ENCODE measurements around the gene PAWR.
"Not testable (repeated sequence)": the region's sequence is repeated elsewhere in the genome, so short reads cannot be mapped to it uniquely, and the experiment has no call there.

Gene PAWR

DNA sequence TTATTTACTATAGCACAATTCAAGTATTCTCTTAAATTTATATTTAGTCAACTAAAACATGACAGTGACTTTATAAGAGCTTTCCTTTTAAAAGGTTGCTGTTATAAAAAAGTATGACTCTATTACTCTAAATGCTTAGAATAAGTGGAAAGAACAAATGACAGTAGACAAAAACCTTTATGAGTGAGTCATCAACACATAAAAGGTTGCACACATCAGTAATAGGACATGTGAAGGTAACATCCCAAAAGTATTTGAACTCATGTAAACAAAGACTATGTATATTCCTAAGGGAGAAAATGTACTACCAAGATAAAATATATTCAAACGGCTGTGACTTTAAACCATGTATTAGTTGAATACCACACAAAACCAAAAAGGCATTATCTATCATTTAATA, 98.8 kb downstream of the PAWR start:
- no peak for DNase-seq (ENCODE audit: low read depth)

DNA sequence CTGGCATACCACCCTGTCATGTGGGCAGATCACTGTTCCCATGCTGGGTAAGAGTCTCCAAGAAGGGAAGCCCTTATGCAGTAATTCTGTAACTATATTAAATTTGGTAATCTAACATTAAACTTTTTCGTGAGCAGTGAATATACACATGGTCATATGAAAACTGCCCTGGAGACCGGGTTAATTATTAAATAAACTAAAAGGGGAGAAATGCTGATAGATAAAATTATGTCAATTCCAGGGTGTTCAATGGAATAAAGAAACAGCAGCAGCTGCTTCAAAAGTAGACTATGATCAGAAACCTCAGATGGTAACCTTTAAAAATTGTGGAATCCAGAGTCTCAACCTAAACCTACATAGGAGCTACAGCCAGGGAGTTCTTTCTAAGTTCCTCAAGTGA, 100.0 kb downstream of the PAWR start:
- DNase-seq (ENCODE audit: low read depth): no peak

DNA sequence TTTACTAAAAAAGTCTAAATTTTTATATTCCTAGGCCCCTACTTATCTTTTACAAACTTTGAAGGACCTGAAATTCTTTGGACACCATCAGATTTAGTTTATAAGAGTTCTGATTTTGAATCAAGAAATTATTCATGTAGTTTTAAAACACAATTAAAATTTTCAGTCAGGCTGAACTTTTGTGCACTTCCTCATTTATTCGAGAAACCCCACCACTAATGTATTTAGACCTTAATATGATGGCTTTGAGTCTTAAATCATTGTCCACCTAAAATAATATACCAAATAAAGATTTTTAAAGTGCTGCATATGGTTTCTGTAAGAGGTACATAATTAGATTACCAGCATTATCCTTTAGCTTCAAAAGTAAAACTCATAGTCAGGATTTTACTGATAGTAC, 103.4 kb downstream of the PAWR start:
- no peak for DNase-seq (ENCODE audit: low read depth)

DNA sequence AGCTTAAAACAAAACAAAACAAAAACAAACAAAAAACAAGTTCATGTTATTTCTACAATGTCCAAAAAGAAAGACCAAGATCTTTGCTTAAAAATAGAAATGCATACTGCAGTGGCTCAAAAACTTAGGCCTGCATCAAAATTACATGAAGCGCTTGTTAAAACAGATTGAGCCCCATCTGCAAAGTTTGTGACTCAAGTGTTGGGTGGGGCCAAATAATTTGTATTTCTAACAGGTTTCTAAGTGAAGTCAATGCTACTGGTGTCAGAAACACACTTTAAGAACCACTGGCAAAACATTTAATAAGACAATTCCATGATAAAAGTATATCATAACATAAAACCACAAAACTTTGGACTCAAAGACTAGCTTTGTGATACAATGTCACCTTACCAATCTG, 105.6 kb downstream of the PAWR start:
- no peak for DNase-seq (ENCODE audit: low read depth)

DNA sequence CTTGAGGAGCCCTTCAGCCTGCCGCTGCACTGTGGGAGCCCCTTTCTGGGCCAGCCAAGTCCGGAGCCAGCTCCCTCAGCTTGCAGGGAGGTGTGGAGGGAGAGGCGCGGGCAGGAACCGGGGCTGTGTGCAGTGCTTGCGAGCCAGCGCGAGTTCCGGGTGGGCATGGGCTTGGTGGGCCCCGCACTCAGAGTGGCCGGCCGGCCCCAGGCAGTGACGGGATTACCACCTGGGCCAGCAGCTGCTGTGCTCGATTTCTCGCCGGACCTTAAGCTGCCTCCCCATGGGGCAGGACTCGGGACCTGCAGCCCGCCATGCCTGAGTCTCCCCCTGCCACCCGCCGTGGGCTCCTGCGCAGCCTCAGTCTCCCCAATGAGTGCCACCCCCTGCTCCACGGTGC, 116.9 kb downstream of the PAWR start:
- no peak for DNase-seq (ENCODE audit: low read depth)

DNA sequence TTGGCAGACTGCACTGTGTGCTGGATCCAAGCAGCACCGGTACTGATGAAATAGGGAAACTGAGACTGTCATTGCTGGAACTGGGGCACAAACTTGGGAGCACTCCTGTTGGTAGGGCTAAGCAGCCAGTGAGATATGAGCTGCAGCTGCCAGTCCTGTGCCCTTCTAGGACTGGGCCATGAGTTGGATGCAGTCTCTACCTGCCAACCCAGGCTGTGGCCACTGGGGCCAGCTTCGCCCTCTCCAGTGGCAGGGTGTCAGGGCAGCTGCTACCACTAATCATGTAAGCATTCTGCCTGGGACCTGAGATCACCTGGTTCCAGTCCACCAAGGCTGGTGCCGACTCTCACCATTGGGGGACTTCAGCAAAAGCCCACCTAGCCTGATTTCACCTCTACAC, 121.1 kb downstream of the PAWR start:
- no peak for DNase-seq (ENCODE audit: low read depth)

DNA sequence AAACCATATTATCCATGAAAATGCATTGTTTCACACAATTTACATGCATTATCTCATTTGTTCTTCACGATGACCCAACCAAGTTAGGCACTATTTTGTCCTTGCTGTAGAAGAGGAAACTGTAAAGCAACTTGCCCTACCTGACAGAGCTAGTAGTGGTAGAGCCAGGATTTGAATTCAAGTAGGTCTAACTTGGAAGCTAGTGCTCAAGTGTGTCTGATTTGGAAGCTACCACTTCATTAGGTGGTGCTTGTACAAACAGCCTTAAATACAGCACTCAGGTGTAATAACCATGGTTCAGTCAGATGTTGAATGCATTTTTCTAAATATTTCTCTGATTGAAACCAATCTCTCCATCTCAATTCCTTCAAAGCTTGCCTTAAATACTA, 123.6 kb downstream of the PAWR start:
- no peak for DNase-seq (ENCODE audit: low read depth)

DNA sequence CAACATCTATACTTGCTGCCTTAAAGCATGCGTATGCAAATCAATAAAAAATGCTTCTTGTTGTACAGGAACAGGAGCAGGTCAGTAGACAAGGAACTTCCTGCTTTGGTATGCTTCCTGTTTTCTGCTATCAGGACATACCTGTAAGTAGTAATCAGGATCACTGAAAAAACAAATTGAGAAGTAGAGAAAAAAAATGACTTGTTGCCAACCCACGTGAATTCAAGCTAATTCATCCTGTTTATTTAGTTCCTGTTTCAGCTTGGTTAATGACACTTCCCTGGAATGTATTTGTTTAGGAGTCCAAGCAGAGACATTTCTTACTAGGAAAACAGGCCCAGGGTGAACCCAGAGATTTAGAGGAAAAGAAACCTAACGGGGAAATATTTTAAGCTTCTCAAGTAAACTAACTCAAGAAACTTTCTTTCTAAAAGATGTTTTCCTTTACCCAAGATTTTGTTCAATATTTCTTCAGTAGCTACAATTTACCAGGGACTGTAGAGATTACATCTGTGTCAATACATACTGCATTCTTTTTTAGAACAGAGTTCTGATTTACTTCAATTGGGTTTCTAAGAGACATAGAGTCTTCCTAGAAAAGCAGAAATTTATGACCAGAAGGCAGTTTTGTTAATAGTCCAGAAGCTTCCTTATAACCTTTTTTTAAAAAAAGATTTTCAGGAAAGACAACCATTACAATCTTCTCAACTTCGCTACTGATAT, 124.2 kb downstream of the PAWR start:
- peak; percentile 53 for DNase-seq (ENCODE audit: low read depth)

DNA sequence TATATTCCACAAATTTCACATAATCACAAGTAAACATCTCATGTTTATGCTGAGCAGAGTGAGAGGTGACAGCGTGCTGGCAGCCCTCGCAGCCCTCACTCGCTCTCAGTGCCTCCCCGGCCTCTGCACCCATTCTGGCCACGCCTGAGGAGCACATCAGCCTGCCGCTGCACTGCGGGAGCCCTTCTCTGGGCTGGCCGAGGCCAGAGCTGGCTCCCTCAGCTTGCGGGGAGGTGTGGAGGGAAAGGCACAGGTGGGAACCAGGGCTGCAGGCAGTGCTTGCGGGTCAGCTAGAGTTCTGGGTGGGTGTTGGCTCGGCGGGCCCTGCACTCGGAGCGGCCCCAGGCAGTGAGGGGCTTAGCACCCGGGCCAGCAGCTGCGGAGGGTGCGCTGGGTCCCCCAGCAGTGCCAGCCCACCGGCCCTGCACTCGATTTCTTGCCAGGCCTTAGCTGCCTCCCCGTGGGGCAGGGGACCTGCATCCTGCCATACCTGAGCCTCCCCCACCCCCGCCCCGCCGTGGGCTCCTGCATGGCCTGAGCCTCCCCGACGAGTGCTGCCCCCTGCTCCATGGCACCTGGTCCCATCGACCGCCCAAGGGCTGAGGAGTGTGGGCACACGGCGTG, 125.9 kb downstream of the PAWR start:
- not testable (repeated sequence) for DNase-seq (ENCODE audit: low read depth)

DNA sequence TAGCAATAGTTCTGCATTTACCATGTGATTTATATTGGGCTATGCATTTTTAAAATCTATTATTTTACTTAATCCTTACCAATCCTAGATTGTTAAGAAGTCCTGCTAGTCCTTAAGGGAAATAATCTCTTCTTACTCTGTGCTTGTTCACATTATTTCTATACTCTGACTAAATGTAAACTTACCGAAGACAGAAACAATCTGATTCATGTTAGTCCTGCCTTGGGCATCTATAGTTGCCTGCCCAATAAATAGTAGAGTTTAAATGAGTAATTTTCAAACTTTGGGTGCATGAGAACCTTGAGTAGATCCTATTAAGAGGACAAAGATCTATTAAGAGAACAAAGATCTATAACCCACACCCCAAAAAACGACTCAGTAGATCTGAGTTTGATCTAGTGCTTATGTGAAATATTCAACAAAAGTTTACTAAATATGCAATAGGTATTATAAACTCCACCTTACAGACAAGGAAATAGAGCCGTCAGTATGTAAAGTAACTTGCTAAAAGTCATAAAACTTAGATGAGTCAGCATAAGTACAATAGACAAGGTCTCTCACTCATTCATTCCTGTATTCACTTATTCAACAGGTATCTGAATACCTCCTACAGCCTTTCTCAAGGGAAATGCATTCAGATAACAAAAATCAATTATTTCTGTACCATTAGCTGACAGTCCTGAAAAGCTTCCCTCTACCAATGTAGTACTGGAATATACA, 127.6 kb downstream of the PAWR start:
- DNase-seq (ENCODE audit: low read depth): no peak

DNA sequence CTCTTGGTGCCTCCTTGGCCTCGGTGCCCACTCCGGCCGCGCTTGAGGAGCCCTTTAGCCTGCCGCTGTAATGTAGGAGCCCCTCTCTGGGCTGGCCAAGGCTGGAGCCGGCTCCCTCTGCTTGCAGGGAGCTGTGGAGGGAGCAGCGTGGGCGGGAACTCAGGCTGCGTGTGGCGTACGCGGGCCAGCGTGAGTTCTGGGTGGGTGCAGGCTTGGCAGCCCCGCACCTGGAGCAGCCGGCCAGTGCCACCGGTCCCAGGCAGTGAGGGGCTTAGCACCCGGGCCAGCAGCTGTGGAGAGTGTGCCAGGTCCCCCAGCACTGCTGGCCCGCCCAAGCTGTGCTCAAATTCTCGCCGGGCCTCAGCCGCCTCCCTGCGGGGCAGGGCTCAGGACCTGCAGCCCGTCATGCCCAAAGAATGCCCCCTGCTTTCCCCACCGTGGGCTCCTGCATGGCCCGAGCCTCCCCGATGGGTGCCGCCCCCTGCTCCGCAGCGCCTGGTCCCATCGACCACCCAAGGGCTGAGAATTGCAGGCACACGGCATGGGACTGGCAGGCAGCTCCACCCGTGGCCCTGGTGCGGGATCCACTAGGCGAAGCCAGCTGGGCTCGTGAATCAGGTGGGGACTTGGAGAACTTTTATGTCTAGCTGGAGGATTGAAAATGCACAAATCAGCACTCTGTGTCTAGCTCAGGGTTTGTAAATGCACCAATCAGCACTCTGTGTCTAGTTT, 129.2 kb downstream of the PAWR start:
- no peak for DNase-seq (ENCODE audit: low read depth)

DNA sequence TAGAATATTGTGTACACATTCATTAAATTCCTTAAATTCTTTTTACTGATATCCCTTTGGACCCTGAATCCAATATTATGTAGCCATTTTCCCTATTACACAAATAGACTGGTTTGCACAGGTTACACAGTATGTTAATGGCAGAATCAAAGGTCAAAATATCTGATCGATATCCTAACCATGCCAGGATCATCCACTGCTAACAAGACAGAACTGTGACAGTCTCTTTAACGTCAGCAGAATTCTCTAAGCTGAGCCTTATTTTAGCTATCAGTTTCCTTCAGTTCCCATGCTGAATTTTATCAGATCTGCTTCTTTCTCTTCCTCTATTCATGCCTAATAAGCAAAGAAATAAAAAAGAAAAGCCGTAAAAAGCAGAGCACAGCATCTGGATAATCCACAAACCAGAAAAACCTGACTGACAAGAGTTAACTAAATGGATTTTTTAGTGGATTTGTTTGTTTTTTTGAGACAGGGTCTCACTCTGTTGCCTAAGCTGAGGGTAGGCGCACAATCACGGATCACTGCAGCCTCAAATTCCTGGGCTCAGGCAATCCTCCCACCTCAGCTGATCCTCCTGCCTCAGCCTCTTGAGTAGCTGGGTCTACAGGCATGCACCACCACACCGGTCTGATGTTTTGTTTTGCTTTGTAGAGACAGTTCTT, 130.4 kb downstream of the PAWR start:
- DNase-seq (ENCODE audit: low read depth): no peak

DNA sequence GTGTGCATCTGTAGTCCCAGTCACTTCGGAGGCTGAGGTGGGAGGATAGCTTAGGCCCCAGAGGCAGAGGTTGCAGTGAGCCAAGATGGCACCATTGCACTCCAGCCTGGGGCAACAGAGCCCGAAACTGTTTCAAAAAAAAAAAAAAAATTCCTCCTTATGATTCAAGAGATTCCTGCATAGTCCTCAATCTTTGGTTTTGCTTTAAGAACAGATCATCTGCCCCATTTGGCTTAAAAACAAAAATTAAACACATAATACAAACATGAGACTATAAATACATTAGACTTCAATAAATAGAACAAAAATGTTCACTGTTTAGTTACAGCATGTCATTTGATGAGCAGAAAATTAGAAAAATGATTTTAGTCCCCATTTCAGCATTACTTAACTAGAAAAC, 131.2 kb downstream of the PAWR start:
- no peak for DNase-seq (ENCODE audit: low read depth)

DNA sequence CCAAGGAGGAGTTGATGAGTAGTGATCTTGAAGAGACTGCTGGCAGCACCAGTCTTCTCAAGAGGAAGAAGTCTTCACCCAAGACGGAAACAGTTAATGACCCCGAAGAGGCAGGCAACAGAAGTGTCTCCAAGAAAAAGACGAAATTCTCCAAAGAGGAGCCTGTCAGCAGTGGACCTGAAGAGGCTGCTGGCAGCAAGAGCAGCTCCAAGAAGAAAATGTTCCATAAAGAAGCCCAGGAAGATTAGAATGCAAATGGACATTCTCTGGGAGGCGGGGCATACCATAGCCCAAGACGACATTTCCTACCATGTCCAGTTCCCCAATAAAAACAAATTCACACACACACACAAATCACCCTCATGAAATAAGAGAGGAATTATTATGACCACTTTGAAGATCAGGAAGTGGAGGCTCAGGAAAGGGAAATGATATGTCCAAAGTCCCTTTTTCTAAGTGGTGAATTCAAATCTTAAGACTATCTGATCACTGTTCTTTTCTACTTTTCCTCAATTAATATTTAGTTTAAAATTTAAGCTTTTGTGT, 131.8 kb downstream of the PAWR start:
- DNase-seq (ENCODE audit: low read depth): no peak

DNA sequence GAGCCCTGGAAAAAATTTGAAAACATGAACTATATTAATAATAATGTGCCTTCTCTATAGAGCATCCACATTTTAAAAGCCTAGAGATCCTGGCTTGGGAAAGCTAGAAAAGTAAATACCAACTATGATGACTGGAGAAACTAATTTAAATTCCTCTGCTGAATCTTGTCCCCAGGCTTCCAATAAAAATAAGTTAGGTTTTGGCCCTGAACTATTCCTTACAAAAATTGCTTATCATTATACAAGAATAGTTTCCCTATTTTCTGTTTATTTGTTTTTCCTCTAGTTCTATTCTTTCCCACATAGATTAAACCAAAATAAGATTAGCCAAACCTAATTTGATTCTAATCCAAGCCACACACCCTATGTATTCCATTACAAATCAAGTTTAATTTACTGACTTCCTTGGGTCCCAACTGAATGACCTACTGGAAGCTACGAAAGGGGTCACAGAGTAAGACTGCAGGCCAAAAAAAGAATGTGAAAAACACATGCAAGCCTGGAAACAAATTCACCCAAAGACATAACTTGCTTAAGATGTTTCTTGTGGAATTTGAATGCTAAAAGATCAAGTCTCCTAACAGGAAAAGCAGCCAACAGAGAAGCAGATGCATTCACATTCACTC, 133.0 kb downstream of the PAWR start:
- no peak for DNase-seq (ENCODE audit: low read depth)

DNA sequence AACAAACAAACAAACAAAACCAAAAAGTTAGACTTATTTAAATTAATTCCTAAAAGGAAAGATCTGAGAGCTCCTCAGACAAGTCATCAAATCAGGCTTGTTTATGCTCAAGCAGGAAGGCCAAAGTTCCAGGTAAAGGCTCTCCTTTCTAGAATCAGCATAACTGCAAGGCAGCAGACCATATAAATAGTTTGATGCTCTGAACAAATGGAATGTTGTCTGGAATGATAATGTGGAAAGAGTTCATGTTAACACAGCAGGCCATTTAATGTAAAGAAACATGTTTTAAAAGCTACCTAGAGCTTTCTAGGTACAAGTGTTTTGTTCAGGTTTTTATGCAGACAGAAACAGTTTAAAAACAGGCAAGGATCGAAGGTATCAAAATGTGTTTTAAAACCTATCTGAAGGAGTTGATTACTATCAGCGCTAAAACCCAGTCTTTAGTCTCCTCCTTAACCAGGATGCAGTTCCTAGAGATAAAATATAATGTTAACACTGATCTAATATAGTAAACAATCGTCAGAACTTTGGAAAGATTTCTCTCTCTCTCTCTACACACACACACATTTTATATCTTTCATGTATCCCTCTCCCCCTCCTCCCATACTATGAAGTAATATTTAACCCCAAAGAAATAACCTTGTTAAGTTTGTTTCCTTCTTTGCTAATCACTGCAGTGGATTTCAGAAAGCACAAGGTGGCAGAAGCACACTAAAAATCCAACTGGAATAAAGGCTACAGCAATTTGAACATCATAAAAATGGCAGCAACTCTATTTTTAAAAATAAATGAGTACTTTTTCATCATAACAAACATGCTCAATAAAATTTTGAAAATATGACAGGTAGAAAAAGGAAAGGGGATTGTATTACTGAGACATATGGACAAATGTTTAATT, 135.5 kb downstream of the PAWR start:
- peak; percentile 87 for DNase-seq (ENCODE audit: low read depth)

DNA sequence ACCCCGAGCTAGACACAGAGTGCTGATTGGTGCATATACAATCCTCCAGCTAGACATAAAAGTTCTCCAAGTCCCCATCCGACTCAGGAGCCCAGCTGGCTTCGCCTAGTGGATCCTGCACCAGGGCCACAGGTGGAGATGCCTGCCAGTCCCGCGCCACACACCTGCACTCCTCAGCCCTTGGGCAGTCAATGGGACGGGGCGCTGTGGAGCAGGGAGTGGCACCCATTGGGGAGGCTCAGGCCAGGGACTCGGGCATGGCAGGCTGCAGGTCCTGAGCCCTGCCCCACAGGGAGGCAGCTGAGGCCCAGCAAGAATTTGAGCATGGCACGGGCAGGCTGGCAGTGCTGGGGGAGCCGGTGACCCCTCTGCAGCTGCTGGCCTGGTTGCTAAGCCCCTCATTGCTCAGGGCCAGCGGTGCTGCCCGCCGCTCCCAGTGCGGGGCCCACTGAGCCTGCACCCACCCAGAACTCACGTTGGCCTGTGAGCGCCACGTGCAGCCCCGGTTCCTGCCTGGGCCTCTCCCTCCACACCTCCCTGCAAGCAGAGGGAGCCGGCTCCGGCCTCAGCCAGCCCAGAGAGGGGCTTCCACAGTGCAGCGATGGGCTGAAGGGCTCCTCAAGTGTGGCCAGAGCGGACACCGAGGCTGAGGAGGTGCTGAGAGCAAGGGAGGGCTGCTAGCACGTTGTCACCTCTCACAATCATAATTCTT, 136.7 kb downstream of the PAWR start:
- DNase-seq (ENCODE audit: low read depth): no peak

DNA sequence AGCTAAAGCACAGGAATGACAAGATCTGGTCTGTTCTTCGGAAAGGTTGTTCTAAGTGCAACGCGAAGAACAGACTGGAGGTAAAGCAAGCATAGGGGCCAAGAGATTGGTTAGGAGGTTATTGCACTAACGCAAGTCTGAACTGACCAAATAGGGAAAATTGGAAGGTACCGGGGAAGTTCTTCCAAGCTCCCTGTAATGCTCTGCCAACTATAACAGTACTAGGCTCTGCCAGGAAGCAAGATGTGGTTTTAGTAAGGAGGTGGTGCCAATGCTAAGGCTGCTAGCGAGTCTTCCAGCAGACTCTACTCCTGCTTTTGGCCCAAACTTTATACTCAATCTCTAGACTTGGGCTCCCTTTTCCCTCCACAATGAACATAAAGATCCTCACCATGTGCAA, 138.6 kb downstream of the PAWR start:
- DNase-seq (ENCODE audit: low read depth): no peak

DNA sequence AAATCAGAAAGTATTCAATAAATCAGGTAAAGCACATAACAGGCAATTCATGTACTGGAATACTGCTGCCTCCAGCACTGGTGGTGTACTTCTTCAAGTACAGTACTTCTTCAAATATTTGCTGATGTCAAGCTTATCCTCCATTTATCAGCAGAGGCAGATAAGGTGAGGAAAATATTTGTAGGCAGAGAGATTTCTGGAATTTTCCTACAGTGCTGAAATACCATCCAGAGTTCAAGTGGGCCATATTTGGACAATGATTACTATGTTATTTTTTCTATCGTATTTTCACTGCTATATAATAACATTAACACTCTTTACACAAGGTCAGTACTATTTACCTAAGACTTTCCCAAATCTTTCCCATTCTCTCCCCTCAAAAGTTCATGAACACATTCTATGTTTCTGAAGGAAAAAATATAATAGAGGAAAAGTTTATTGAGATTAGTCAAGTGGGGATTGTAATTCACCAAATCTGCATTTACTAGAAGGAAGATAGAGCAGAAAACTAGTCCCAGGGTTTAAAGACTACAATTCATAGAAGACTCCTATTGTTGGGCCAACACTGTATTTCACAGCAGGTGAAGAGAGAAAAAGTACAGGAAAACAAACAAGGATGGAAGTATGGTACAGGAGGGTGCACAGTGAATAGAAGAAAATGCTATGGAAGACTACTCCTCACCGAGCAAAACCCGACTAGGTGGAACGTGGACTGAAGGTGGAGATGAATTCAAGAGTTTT, 141.1 kb downstream of the PAWR start:
- peak; percentile 91 for DNase-seq (ENCODE audit: low read depth)
